ENCODE measurements around the gene NRCAM. TPM values are rescaled to one million over a fixed set of nuclear protein-coding genes. Genes with fewer than 3 reads are reported as not detected.

Gene NRCAM
- polyA plus RNA-seq, 1 donor from 2014 or later = 0.49 TPM

DNA sequence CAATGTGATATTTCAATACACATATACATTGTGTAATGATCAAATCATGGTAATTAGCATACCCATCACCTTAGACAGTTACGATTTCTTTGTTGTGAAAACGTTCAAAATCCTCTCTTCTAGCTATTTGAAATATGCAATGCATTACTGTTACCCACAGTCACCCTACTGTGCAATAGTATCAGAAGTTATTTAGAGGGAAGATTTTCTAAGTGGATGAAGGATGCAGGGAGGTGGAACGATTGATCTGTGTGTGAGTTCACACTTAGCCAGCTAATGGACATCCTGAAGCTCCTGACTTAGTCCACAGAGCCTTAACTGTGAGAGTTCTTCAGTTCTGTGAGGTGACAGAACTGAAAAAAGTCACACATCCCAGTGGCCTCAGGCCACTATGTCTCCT is 228.9 kb downstream of the NRCAM start:
- Mint-ChIP-seq H3K4me1 (no peaks in the 10 kb centered on the region), H3K4me3 (no peak overlapping the region), H3K36me3 (no peaks in the 10 kb centered on the region), H3K27me3 (no peaks in the 10 kb centered on the region), H3K9me3 (no peaks in the 10 kb centered on the region), H3K27ac (no peak overlapping the region)

DNA sequence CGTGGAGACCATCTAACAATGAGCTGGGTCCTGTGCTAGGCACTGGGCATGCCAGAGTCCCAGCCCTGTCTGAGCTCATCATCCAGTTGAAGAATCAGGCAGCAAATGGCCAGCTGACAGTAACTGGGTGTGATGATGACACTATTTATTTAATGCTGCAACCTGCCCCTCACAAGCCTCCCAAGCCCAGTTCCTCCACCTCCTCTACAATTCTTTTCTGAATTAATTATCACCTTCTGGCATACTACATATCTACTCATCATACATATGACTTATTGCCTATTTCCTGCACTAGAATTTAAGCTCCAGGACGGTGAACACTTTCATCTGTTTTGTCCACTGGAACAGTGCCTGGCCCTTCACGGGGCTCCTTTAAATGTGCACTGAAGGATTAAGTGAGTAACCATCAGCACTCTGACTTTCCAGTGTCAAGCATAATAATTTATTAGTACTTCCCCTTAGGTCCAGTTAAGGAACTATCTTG is 229.4 kb downstream of the NRCAM start:
- Mint-ChIP-seq H3K27ac (no peak overlapping the region), H3K36me3 (no peaks in the 10 kb centered on the region), H3K27me3 (no peaks in the 10 kb centered on the region), H3K4me1 (no peaks in the 10 kb centered on the region), H3K4me3 (no peak overlapping the region), H3K9me3 (no peaks in the 10 kb centered on the region)

GRCh38 chr7:108225531-108226181 is 230.6 kb downstream of the NRCAM start:
- Mint-ChIP-seq H3K27ac (no peak overlapping the region), H3K4me1 (no peaks in the 10 kb centered on the region), H3K9me3 (peaks cover 0 to 3% (median 0%) of the 10 kb centered on the region in 3 donors), H3K27me3 (no peaks in the 10 kb centered on the region), H3K4me3 (no peak overlapping the region), H3K36me3 (no peaks in the 10 kb centered on the region)

DNA sequence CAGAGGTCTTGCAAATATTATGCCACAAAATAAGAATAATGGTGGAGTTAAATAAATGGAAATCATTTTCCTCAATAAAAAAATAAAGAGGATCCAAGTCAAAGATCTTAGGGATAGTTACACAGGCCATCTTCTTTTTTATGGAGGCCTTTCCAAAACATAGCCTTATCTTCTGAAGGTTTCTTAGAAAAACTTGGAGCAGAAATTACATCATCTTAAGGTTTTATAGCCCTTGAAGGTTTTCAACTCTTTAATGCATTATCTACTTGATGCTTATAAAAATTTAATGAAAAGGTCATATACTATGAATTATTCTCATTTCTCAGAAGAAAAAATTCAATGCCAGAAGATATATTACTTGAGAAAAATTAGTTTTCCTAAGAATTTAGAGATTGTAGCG is 231.8 kb downstream of the NRCAM start:
- Mint-ChIP-seq H3K27me3 (peaks cover 3% of the 10 kb centered on the region), H3K4me3 (no peak overlapping the region), H3K36me3 (no peaks in the 10 kb centered on the region), H3K27ac (no peak overlapping the region), H3K9me3 (peaks cover 0 to 3% (median 0%) of the 10 kb centered on the region in 3 donors), H3K4me1 (no peaks in the 10 kb centered on the region)

- H3K9me3 Mint-ChIP-seq = peaks cover 0 to 3% (median 0%) of the 10 kb centered on the region in 3 donors
- no peak overlapping the region for H3K27ac Mint-ChIP-seq
- H3K27me3 Mint-ChIP-seq = peaks cover 3% of the 10 kb centered on the region
- no peak overlapping the region for H3K4me3 Mint-ChIP-seq
- no peaks in the 10 kb centered on the region for H3K36me3 Mint-ChIP-seq
- no peaks in the 10 kb centered on the region for H3K4me1 Mint-ChIP-seq
These were observed 233.9 kb downstream of the NRCAM start for GRCh38 chr7:108222236-108222892.

DNA sequence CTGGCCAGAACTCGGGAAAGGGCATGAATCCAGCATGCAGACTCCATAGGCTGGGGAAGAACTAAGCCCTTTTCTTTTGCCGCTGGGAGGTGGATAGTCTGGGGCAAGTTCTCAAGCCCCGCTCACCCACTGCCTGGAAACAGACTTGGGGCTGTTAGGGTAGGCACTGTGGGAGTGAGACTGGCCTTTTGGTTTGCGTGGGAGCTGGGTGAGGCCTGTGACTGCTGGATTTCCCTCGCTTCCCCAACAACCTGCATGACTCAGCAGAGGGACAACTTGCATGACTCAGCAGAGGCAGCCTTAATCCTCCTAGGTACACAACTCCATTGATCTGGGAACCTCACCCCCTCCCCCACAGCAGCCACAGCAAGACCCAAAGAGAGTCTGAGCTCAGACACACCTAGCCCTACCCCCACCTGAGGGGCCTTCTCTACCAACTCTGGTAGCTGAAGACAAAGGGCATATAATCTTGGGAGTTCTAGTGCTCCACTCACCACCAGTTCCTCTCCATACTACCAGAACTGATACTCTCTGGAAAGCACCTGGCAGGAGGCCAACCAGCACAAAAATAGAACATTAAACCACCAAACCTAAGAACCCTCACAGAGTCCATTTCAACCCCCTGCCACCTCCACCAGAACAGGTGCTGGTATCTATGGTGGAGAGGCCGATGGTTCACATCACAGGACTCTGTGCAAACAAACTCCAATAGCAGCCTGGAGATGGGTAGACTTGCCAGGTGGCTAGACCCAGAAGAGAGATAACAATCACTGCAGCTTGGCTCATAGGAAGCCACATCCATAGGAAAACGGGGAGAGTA is 244.6 kb downstream of the NRCAM start:
- H3K36me3 Mint-ChIP-seq = no peaks in the 10 kb centered on the region
- H3K4me1 Mint-ChIP-seq = peaks cover 0 to 10% (median 9%) of the 10 kb centered on the region in 3 donors
- no peak overlapping the region for H3K27ac Mint-ChIP-seq
- peaks cover 0 to 5% (median 2%) of the 10 kb centered on the region in 3 donors for H3K9me3 Mint-ChIP-seq
- H3K4me3 Mint-ChIP-seq = no peak overlapping the region
- H3K27me3 Mint-ChIP-seq = peaks cover 2% of the 10 kb centered on the region

DNA sequence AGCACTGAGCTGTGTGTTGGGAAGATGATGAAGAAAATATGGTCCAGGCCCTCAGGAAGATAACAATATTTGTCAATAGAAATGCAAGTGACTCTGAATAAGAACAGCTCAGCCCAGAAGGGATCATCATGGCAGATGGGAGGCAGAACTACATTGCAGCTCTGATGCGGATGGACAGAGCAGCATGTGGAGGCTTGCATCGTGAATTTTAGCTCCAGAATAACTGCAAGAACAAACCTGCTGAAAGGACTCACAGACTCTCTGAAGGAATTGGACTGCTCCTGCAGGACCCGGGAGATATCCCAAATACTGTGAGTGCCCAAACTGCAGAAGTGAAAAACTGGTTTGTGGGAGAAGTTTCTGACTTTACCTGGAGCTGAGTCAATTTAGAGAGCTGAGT is 245.4 kb downstream of the NRCAM start:
- Mint-ChIP-seq H3K27me3 (peaks cover 2% of the 10 kb centered on the region), H3K36me3 (no peaks in the 10 kb centered on the region)

DNA sequence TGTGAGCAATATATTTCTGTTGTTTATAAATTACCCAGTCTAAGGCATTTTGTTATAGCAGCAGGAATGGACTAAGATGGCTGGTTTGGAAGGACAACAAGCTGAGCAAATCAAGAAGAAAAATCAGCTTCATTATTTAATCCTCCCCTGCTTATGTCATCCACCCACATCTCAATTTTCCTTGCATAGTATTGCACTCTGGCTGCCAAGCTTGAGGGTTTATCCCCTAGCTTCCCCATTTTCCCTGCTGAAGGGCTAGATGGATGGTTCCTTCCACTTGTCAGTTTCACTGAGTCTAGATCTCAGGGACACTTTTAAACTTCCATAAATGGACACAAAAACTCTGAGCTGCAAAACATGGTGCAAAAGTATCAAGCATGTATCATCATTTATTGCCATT is 250.9 kb downstream of the NRCAM start:
- H3K9me3 Mint-ChIP-seq = peaks cover 0 to 2% (median 0%) of the 10 kb centered on the region in 3 donors
- peaks cover 0 to 1% (median 0%) of the 10 kb centered on the region in 3 donors for H3K4me1 Mint-ChIP-seq
- no peaks in the 10 kb centered on the region for H3K36me3 Mint-ChIP-seq
- no peak overlapping the region for H3K27ac Mint-ChIP-seq
- H3K27me3 Mint-ChIP-seq = peaks cover 6% of the 10 kb centered on the region
- H3K4me3 Mint-ChIP-seq = no peak overlapping the region

More for the DNA sequence above, 245.4 kb downstream of the NRCAM start:
- peaks cover 0 to 10% (median 9%) of the 10 kb centered on the region in 3 donors for H3K4me1 Mint-ChIP-seq
- H3K4me3 Mint-ChIP-seq = no peak overlapping the region
- H3K9me3 Mint-ChIP-seq = peaks cover 0 to 5% (median 2%) of the 10 kb centered on the region in 3 donors
- no peak overlapping the region for H3K27ac Mint-ChIP-seq

DNA sequence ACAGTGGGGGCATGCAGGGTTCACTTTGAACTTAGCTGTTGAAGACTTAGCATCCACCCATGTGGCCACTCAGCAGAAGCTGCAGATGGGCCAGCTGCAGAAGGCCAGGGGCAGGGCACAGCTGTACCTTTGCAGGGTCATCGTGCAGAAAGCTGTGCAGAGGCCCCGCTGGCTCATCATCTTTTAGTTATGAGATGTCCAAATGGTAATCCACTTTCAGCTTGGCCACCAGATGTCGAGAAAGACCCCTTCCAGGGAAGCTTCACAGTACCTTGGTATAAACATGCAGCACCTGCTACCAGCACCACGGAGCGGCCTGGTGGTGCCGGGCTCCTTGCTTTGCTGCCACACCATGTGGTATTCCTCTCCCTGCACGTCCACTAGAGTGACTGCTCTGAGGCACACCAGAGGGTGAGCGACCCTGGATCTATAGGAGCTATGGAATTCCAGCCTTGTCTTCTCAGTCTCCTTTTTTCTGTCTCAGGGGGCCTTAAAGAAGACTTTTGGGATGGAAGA is 251.9 kb downstream of the NRCAM start:
- peaks cover 0 to 1% (median 0%) of the 10 kb centered on the region in 3 donors for H3K4me1 Mint-ChIP-seq
- no peak overlapping the region for H3K27ac Mint-ChIP-seq
- no peak overlapping the region for H3K4me3 Mint-ChIP-seq
- H3K27me3 Mint-ChIP-seq = peaks cover 6% of the 10 kb centered on the region
- no peaks in the 10 kb centered on the region for H3K36me3 Mint-ChIP-seq
- peaks cover 0 to 2% (median 0%) of the 10 kb centered on the region in 3 donors for H3K9me3 Mint-ChIP-seq

- H3K27ac Mint-ChIP-seq = no peak overlapping the region
- peaks cover 0 to 2% (median 0%) of the 10 kb centered on the region in 3 donors for H3K9me3 Mint-ChIP-seq
- peaks cover 6% of the 10 kb centered on the region for H3K27me3 Mint-ChIP-seq
- H3K36me3 Mint-ChIP-seq = no peaks in the 10 kb centered on the region
- H3K4me1 Mint-ChIP-seq = peaks cover 0 to 1% (median 0%) of the 10 kb centered on the region in 3 donors
- no peak overlapping the region for H3K4me3 Mint-ChIP-seq
These were observed 252.7 kb downstream of the NRCAM start for GRCh38 chr7:108203537-108203936.

GRCh38 chr7:108202743-108203142 is 253.5 kb downstream of the NRCAM start:
- no peak overlapping the region for H3K4me3 Mint-ChIP-seq
- H3K27me3 Mint-ChIP-seq = peaks cover 6% of the 10 kb centered on the region
- peaks cover 0 to 2% (median 0%) of the 10 kb centered on the region in 3 donors for H3K9me3 Mint-ChIP-seq
- H3K4me1 Mint-ChIP-seq = peaks cover 0 to 1% (median 0%) of the 10 kb centered on the region in 3 donors
- no peaks in the 10 kb centered on the region for H3K36me3 Mint-ChIP-seq
- no peak overlapping the region for H3K27ac Mint-ChIP-seq

- H3K4me3 Mint-ChIP-seq = no peak overlapping the region
- no peaks in the 10 kb centered on the region for H3K36me3 Mint-ChIP-seq
- peaks cover 0 to 2% (median 0%) of the 10 kb centered on the region in 3 donors for H3K9me3 Mint-ChIP-seq
- H3K27ac Mint-ChIP-seq = no peak overlapping the region
- peaks cover 0 to 1% (median 0%) of the 10 kb centered on the region in 3 donors for H3K4me1 Mint-ChIP-seq
- peaks cover 6% of the 10 kb centered on the region for H3K27me3 Mint-ChIP-seq
These were observed 254.5 kb downstream of the NRCAM start for GRCh38 chr7:108201766-108202165.

- Mint-ChIP-seq H3K9me3 (no peaks in the 10 kb centered on the region), H3K4me1 (peaks cover 0 to 1% (median 0%) of the 10 kb centered on the region in 3 donors), H3K36me3 (no peaks in the 10 kb centered on the region), H3K27me3 (peaks cover 6% of the 10 kb centered on the region), H3K27ac (no peak overlapping the region), H3K4me3 (no peak overlapping the region)
These were observed 255.9 kb downstream of the NRCAM start for GRCh38 chr7:108200326-108200725.

GRCh38 chr7:108197371-108198091 is 258.7 kb downstream of the NRCAM start:
- Mint-ChIP-seq H3K4me1 (no peaks in the 10 kb centered on the region), H3K4me3 (no peak overlapping the region), H3K9me3 (peaks cover 0 to 2% (median 0%) of the 10 kb centered on the region in 3 donors), H3K27me3 (peaks cover 1% of the 10 kb centered on the region), H3K36me3 (no peaks in the 10 kb centered on the region), H3K27ac (no peak overlapping the region)
